NCI-H1436 treated with DMSO at 0.1 percent for 48 hours (cell line): ENCODE data around the gene TTLL11.
A peak's percentile ranks its signal among the peaks of the same experiment; 100 is the strongest.
"Not testable (repeated sequence)": the region's sequence is repeated elsewhere in the genome, so short reads cannot be mapped to it uniquely, and the experiment has no call there.

ENCODE experiments used
- DNase-seq: peaks from one replicate; lab custom pipeline; 2025; lab: John Stamatoyannopoulos, UW

The TTLL11 gene

DNA sequence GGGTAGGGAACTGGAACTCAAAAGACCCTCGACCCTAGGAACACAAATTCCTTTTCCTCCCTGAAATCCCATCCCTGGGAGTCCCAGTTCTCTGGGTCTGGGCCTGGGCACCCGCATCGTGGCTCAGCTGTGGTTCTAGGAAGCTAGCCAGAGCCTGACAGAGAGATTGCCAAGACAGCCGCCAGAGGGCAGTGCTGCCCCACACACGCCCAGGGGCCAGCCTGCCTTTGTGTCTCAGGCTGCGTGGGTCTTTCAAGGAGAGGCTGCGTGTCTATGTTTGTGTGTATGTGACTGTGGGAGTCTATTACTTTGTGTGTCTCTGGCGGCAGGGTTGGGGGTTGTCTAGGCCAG, 32.0 kb upstream of the TTLL11 start:
- DNase-seq, result peak; percentile 13

DNA sequence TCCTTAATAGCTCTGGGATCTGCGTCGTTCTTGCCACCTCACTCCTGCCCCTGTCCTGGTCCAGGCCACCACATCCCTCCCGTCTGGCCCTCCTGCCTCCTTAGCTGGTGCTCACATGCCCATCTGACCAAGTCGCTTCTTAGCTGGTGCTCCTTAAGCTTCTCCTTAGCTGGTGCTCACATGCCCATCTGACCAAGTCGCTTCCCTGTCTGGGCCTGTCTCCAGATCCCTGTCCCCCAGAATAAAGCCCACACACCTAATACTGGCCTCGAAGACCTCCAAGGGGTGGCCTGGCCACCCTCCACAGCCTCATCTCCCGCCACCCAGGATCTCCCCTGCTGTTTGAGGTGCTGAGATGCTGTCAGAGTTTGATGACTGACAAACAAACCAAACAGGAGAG, 31.4 kb upstream of the TTLL11 start:
- no peak for DNase-seq

DNA sequence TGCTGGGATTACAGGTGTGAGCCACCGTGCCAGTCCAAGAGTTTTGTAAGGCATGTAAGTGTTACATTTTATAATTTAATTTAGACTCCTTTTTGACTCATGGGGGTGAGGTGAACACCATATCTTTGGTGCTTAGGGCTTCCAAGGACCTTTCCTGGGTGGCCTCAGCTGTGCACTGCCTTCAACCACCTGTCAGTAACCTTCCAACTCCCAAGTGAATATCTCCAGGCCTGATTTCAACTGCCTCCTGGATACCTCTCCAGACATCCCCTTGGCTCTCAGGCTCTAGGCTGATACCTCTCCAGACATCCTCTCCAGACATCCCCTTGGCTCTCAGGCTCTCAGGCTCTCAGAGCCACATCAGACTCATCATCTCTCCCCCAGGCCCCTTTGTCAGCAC, 30.9 kb upstream of the TTLL11 start:
- DNase-seq, result no peak

DNA sequence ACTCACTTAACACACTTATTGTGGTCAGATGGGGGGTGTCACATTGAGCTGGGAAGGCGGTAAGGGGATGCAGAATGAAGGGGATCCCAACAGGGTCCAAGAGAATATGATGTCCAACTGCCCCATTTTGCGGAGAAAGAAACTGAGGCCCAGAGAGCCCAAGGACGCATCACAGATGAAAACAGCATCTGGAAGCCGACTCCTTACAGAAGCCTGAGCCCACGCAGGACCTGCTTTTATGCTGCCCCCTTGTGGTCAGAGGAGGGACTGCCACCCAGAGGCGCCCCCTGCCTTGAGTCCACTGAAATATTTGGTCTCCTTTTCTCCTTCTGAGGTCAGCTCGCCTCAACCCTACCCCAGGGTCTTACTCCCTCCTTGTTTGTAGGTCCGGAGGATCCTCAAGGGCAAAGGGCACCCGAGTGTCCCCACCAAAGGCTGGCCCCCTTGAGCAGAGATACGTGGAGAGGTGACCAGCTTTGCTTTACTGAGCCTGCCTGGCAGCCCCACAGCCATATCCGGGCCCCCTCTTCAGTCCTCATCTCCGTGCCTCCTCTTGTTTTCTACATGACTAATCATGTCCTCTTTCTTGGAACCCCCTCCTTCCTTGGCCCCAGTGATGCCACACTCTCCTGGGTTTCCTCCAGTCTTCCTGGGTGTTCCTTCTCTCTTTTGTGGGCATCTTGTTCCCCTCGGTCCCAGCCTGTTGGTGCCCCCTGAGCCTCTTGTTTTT, 30.0 kb upstream of the TTLL11 start:
- no peak for DNase-seq

DNA sequence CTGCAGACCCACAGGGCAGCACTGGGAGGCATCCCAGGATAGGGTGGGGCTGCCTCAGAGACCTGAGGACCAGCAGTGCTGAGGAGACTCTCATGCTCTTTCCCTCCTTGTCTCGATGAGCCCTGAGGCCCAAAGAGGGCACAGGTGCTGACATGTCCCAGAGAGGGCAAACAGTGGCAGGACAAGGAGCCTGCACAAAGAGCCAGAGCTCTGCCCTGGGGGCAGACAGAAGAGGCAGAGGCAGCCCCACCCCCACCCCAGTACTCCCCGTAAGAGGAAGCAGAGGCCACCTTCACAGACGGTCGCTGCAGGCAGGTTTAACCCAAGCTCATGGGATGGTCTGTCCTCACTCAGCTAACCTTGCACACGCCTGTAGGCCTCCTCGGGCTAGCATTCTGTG, 29.4 kb upstream of the TTLL11 start:
- no peak for DNase-seq

DNA sequence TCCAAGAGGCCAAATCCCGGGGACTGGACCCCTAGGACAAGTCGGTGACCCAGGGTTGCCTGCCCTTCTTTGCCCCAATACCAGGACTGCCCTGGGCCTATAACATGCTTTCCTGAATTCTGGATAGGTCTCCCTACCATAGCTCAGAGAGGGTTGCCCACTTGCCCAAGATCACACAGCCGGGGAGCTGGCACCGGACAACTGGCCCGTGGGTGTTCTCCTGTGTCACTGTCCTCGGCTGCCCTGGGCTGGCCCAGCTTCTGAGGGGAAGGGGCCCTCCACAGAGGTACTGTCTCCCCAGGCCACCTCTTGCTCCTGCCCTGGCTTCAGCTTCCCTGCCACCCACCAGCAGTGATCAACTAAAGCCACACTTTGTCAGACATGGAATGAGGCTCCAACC, 28.8 kb upstream of the TTLL11 start:
- no peak for DNase-seq

DNA sequence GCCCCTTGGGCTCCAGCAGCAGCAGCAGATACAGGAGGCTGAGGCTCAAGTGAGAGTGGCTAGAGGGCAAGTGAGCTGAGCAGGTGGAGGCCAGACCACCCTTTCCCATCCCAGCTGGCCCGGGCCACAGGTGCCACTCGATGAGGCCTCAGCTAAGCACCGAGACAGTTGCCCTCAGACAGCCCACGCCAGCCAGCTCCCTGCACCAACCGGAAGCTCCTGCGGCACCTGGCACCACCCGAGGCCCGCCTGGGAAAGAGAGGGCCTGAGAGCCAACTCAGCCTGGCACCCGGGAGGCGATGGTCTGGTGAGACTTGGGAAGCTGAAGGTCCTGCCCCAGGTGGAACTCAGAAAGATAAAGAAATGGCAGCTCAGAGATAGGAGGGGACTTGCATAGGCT, 28.3 kb upstream of the TTLL11 start:
- no peak for DNase-seq

DNA sequence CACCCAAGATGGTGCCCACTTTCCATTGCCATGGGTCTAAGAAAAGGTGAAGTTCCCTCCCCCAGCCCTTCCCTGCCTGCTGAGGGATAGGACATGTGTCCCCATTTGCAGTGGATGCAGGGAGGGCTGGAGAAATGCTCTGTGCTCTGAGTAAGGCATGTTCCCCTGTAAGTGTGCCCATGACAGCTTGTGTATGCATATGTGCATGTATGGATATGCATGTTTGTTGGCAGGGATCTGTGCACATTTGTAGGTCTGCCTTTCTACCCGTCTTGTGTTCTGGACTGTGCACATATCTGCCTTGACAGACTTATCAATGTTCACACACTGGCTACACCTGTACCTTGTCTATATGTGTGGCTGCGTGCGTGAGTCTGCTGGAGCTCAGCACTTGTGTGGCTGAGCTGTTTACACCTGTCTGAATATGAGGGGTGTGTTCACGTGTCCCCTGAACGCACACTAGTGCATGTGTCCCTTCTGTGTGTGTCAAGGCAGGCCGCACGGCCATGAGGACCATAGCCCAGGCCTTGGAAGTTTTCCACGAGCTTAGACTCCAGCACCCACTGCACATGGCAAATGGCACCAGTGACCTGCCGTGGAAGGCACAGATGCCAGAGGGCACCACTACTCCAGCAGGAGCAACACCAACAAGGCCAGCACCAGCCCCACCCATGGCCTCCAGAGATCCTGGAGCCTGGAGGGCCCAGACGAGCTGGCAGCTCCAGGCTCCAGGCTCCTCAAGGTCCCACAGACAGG, 27.4 kb upstream of the TTLL11 start:
- no peak for DNase-seq

DNA sequence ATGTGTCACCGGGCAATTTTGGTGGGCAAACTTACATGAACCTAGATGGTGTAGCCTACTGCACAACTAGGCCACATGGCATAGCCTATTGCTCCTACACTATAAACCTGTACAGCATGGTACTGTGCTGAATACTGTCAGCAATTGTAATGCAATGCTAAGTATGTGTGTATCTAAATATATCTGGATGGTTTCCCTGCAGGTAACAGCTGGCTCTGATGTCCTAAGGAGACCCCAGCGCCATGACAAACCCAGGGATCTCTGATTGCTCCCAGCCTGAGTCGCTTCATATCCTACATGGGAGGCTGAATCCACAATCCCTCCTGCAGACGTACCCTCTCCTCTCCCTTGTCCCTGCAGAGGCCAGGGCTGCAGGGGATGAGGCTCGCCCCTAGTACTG, 26.6 kb upstream of the TTLL11 start:
- DNase-seq, result no peak

DNA sequence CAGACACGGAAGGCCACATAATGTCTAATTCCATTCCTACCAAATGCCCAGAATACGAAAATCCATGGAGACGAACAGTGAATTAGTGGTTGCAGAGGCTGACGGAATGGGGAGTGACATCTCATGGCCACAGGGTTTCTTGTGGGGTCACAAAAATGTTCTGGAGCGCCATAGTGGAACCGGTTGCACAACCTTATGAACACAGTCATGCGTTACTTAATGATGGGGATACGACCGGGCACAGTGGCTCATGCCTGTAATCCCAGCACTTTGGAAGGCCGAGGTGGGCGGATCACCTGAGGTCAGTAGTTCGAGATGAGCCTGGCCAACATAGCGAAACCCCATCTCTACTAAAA, 26.0 kb upstream of the TTLL11 start:
- DNase-seq, result no peak

DNA sequence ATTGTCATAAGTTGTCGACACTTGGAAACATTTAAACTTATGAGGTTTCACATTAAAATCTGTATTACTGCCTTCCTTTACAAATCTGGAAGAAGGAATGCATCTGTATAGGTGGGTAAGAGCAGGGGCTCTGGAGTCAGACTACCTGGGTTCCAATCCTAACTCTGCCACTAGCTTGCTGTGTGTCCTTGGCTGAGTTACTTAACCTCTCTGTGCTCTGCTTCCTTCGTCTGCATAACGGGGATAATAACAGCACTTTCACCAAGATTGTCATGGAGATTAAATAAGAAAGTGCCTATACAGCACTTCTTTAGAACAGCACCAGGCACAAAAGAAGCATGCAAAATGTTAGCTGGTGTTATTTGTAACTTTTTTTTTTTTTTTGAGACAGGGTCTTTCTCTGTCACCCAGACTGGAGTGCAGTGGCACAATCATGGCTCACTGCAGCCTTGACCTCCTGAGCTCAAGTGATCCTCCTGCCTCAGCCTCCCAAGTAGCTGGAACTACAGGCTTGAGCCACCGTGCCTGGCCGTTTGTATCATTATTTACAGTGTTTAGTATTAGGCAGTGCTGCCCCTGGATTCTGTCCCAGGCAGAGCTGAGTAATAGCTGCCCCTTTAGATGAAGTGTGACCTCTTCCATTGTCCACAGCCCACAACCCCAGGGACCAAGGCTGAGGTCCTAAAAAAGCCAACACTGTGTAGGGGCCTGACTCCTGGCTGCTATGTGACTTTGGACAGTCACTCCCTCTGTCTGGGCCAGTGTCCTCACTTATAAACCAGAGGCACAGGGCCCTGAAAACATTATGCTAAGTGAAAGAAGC, 25.4 kb upstream of the TTLL11 start:
- DNase-seq, result no peak

DNA sequence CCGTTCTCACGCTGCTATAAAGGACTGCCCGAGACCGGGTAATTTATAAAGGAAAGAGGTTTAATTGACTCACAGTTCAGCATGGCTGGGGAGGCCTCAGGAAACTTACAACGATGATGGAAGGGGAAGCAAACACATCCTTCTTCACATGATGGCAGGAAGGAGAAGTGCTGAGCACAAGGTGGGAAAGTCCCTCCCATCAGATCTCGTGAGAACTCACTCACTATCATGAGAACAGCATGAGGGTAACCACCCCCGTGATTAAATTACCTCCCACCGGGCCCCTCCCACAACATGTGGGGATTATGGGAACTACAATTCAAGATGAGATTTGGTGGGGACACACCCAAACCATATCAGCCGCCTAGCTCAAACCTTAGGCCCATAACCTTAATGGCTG, 24.1 kb upstream of the TTLL11 start:
- DNase-seq, result not testable (repeated sequence)

DNA sequence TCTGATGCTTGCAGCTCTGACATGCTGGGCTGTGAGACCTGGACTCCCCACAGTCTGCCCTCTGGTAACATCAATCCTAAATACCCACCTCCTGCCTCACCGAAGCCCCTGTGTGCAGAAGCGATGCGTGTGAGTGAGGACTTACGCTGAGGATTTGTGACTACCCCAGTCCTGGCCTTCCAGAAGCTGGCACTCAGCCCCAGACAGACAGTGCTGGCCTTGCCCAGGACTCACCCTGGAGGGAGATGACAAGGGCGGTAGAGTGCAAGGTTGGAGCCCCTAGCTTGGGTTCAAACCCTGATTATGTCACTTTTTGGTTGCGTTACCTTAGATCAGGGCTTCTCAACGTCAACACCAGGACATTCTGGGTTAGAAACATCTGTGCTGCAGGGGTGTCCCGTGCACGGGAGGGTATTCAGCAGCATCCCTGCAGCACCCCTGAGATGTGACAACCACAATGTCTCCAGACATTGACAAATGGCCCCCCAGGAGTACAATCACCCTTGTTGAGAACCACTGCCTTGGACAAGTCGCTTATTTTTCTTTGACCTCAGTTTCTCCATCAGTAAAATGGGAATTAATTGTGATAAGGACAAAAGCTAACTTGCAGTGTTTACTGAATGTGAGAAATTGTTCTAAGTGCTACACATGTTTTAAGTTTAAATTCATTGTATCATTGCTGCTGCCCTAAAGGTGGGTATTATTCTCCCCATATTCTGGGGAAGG, 23.5 kb upstream of the TTLL11 start:
- no peak for DNase-seq

DNA sequence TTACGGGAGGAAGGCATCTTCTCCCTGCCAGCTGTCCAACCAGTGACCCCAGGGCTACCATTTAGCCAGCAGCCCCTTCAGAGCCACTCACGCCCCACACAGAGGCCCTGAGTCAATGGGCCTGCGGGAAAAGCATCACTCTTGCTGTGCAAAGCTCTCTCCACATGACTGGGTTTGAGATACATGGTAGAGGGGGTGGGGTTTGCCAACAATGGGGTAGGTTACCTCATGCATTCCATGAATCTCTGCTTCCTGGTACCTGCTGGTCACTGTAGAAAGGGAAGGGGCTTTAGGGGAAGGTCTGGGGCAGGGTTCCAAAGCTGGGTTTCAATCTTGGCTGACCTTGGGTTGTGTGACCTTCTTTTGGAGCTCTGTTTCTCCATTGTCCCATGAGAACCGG, 22.9 kb upstream of the TTLL11 start:
- DNase-seq, result no peak

DNA sequence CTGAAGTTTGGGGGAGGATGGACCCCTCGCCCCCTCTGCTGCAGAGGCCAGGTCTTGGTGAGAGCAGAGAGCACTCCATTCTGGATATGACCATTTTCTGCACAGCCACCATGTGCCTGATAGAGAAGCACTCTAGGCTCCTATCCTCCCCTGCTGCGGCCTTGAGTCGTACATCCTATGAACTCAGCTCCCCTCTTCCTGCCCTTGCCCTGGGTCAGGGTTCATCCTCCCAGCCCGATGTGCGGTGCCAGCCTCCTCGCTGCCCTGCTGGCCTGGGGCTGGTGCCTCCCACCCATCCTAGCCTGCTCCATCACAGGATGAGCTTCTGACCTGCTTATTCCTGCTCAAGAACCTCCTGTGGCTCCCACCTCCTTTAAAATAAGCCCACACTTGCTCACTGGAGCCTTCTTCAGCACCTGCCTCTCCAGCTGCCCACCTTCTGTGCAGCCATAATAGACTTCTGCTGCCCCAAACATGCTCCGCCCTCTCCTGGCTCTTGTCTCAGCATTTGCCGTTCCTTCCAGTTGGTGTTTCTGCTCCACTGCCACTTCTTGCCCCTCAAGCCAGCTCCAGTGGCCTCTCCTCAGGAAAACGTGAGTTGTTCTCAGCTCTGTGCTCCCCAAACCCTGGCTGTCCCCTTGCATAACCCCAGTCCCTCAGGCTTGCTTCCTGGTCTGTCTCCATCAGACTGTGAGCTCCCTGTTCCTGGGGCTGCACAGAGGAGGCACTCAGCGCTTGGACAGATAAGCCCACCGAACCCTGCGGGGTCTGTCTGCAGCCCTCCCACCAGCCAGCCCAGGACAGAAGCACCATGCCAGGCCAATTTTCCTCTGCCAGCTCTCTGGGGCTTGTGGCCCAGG, 22.3 kb upstream of the TTLL11 start:
- DNase-seq, result no peak

DNA sequence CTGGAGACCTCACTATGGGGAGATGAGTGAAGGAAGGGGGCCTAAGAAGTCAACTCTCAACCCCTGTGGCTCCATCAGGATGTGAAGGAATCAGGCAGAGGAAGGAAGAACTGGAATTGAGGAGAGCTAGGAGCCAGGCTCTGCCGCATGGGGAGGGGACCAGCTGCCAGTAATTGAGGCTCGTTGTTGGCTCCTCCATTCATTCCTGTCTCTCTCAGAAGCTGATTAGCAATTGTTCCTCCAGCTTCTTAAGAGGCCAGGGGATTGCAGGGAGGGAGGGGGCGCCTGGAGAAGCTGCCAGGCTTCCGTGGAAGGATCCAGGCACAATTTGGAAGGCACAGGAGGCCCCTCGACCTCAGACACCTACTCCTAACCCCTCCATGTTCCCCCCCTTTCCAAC, 20.5 kb upstream of the TTLL11 start:
- no peak for DNase-seq

DNA sequence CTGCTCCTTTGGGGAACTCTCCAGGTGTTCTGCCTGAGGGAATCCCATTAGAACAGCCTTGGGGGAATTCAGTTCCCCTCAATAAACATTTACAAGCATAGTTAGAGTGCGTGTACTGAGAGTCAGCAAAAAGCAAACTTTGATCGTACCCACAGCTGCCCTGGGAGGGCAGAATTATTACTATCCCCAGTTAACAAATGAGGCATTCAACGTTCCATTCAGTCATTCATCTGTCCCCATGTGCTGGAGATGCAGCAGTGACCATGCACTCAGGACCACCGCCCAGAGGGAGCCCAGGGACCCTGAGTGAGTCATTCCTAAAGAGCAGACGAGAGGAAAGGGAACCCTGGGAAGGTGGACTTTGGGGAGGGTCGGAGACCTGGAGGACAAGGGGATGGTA, 19.1 kb upstream of the TTLL11 start:
- DNase-seq, result no peak

DNA sequence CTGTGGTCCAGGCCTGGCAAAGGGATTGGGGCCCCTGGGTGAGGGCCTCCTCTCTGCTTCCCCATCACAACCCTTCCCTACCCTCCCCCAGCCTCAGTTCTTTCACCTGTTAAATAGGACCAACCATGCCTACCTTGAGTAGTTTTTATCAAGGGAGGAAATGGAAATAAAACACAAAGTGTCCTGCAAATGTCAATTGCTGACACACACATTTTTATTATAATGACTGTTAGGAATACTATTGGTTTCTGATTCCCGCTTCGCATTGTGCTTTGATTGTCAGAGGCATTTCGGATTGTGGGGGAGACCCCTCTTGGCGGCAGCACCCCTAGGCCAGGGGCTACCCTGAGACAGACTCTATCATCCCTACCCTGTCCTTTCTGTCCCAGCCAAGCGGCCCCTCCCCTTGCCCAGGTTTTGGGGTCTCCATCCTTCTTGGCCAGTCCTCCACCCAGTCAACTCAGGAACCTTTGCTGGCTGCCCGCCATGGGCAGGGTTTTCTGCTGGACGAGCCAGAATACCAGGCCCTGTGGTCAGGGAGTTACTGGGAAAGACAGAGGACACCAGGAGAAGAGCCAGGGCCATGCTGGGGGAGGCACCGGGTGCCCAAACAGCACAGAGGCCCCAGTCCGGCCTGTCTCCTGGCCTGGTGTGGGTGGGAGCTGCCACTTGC, 18.4 kb upstream of the TTLL11 start:
- DNase-seq, result no peak

DNA sequence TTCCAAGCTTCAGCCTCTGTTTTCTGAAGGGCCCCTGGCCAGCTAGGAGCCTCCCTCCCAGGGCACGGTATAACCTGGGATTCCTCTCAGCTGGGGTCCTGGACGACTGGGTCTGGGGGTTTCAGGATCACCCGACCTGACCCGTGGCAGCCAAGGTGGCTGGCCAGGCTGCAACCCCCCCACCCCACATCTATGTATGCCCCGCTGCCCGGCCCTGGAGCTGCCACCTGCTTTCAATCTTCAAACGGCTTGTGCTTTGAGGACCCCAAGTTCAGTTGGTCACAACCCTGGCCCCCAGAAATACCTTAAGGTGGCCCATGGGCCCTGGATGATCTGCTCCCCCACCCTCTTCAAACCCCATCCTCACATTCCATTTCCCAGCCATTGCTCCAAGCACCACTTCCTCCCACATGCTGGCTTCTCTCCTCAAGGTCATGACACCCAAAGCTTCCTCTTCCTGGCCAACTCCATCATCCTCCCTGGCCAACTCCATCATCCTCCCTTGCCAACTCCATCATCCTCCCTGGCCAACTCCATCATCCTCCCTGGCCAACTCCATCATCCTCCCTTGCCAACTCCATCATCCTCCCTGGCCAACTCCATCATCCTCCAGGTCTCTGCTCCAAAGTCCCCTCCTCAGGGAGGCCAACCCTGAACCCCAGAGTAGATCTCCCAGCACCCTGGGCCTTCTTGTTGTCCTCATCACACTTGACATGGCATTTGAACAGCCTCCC, 17.2 kb upstream of the TTLL11 start:
- no peak for DNase-seq
